ENCODE results near the gene KRT1. TPM values are rescaled to one million over a fixed set of nuclear protein-coding genes. Genes with fewer than 3 reads are reported as not detected.

Gene KRT1
- total RNA-seq, 6 experiments from 2014 or later: not detected

- intact Hi-C loops (cut with DNase I): no loop called here
- no peak overlapping the region for H3K4me3 ChIP-seq
Observed at GRCh38 chr12:52724384-52724783, 44.2 kb upstream of the KRT1 start.

GRCh38 chr12:52722680-52723079 lies 42.5 kb upstream of the KRT1 start:
- TF ChIP-seq POLR2A (IDR thresholded peaks at IDR 0.05): no peak
- TF ChIP-seq CTCF (IDR thresholded peaks at IDR 0.05): no peak
- H3K27ac ChIP-seq: no peak overlapping the region
- no peak for ATAC-seq
- no peaks in the 10 kb centered on the region for H3K4me1 ChIP-seq
- H3K36me3 ChIP-seq: no peaks in the 10 kb centered on the region
- H3K9me3 ChIP-seq: no peaks in the 10 kb centered on the region
- intact Hi-C loops (cut with DNase I): no loop called here
- H3K4me3 ChIP-seq: no peak overlapping the region
- no peak for DNase-seq
- 35% methylated on average over 2 of the region's 2 CpGs for WGBS (ENCODE audit: insufficient coverage, low coverage, low lambda C conversion rate, missing lambda C conversion rate)
- no peaks in the 10 kb centered on the region for H3K27me3 ChIP-seq

More at GRCh38 chr12:52724384-52724783, 44.2 kb upstream of the KRT1 start:
- TF ChIP-seq POLR2A (IDR thresholded peaks at IDR 0.05) (no peak), CTCF (IDR thresholded peaks at IDR 0.05) (no peak)
- Histone ChIP-seq H3K27me3 (no peaks in the 10 kb centered on the region), H3K36me3 (no peaks in the 10 kb centered on the region), H3K9me3 (no peaks in the 10 kb centered on the region), H3K27ac (no peak overlapping the region), H3K4me1 (no peaks in the 10 kb centered on the region)
- WGBS (ENCODE audit: insufficient coverage, low coverage, low lambda C conversion rate, missing lambda C conversion rate): no CpG with 5 or more reads among the region's 3 CpGs
- ATAC-seq (no peak), DNase-seq (no peak)

GRCh38 chr12:52721838-52722470 lies 41.7 kb upstream of the KRT1 start:
- no peak for DNase-seq
- no peak for ATAC-seq
- intact Hi-C loops (cut with DNase I): no loop called here
- no peak overlapping the region for H3K27ac ChIP-seq
- H3K27me3 ChIP-seq: no peaks in the 10 kb centered on the region
- H3K36me3 ChIP-seq: no peaks in the 10 kb centered on the region
- H3K4me1 ChIP-seq: no peaks in the 10 kb centered on the region
- WGBS (ENCODE audit: insufficient coverage, low coverage, low lambda C conversion rate, missing lambda C conversion rate): 27% methylated on average over 3 of the region's 3 CpGs
- H3K9me3 ChIP-seq: no peaks in the 10 kb centered on the region
- no peak overlapping the region for H3K4me3 ChIP-seq
- no peak for TF ChIP-seq POLR2A (IDR thresholded peaks at IDR 0.05)
- TF ChIP-seq CTCF (IDR thresholded peaks at IDR 0.05): no peak

GRCh38 chr12:52720365-52720886 lies 40.2 kb upstream of the KRT1 start:
- TF ChIP-seq POLR2A (IDR thresholded peaks at IDR 0.05) (no peak), CTCF (IDR thresholded peaks at IDR 0.05) (no peak)
- WGBS (ENCODE audit: insufficient coverage, low coverage, low lambda C conversion rate, missing lambda C conversion rate): 56% methylated on average over 3 of the region's 8 CpGs
- intact Hi-C loops (cut with DNase I): no loop called here

More at GRCh38 chr12:52720365-52720886, 40.2 kb upstream of the KRT1 start:
- no peaks in the 10 kb centered on the region for H3K9me3 ChIP-seq
- no peaks in the 10 kb centered on the region for H3K36me3 ChIP-seq
- no peak overlapping the region for H3K27ac ChIP-seq
- DNase-seq: no peak
- H3K4me1 ChIP-seq: no peaks in the 10 kb centered on the region
- H3K4me3 ChIP-seq: no peak overlapping the region
- no peaks in the 10 kb centered on the region for H3K27me3 ChIP-seq
- ATAC-seq: no peak
